PC-9 (cell line): ENCODE data around the gene SNX27.

Experiments
- CTCF ChIP-seq: fragments of 200-600 bp; sonication (generic); conservative IDR thresholded peaks from 2 replicates; pipeline ENCODE4 v1.6.1; 2017; ENCODE audit warnings: mixed run types, antibody characterized with exemption, mild to moderate bottlenecking, moderate library complexity
- EZH2 ChIP-seq: fragments of 200-600 bp; sonication (generic); IDR thresholded peaks from 2 replicates; pipeline ENCODE4 v1.8.0; 2017; ENCODE audit warnings: antibody characterized with exemption, low read depth

DNA sequence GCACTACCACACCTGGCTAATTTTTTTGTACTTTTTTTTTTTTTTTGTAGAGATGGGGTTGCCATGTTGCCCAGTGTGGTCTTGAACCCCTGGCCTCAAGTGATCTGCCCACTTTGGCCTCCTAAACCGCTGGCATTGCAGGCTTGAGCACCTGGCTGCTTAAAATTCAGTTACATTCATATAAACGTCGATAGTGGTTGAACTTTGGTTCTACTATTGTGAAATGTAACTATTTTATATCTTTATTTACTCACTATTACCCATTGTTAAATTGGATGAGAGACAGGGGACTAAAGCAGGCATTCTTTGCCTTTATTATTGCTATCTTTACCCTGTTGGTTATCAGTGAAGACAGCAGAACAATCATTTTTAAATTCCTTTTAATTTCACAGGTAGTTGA is 6.2 kb downstream of the SNX27 start:
- TF ChIP-seq CTCF, result no peak
- no peak for TF ChIP-seq EZH2
